GM23338 (cell line): Measurements from ENCODE around the gene GRID2. TPM values are rescaled to one million over a fixed set of nuclear protein-coding genes. Genes with fewer than 3 reads are reported as not detected.

Experiments
- ATAC-seq: fragments of 200-7000 bp; cut with Tn5 transposase; 3 replicates; pipeline ENCODE4 v1.9.1; 2020
- DNase-seq: peaks from one replicate; pipeline ENCODE4 v3.0.0-alpha.2; 2015; ENCODE audit warnings: low spot score
- H2AFZ ChIP-seq: fragments of 200-600 bp; sonication (generic); 2 replicates; pipeline ENCODE4 v1.8.0; 2016; ENCODE audit warnings: antibody characterized with exemption, mild to moderate bottlenecking, moderate library complexity
- H3F3A ChIP-seq: fragments of 200-600 bp; sonication (generic); replicated peaks from 2 replicates; pipeline ENCODE4 v1.8.0; 2017; ENCODE audit warnings: antibody characterized with exemption, mixed run types, low read depth
- H3K27ac ChIP-seq: fragments of 200-600 bp; sonication (generic); 2 replicates; pipeline ENCODE4 v1.6.1; 2016; ENCODE audit warnings: low read depth
- H3K27me3 ChIP-seq: fragments of 200-600 bp; sonication (generic); 2 replicates; pipeline ENCODE4 v1.8.0; 2016; ENCODE audit warnings: mild to moderate bottlenecking, mixed run types, moderate library complexity; ENCODE audit not compliant: insufficient read depth
- H3K36me3 ChIP-seq: fragments of 200-600 bp; sonication (generic); 2 replicates; pipeline ENCODE4 v1.8.0; 2016; ENCODE audit warnings: mild to moderate bottlenecking; ENCODE audit not compliant: insufficient read depth
- H3K4me1 ChIP-seq: fragments of 200-600 bp; sonication (generic); 2 replicates; pipeline ENCODE4 v1.8.0; 2016; ENCODE audit warnings: mild to moderate bottlenecking, moderate library complexity; ENCODE audit not compliant: insufficient read depth
- H3K4me2 ChIP-seq: fragments of 200-600 bp; sonication (generic); 2 replicates; pipeline ENCODE4 v1.7.1; 2017; ENCODE audit warnings: mixed run types
- H3K4me3 ChIP-seq: fragments of 200-600 bp; sonication (generic); 2 replicates; pipeline ENCODE4 v1.6.1; 2016; ENCODE audit warnings: mixed run types
- H3K79me2 ChIP-seq: fragments of 200-600 bp; sonication (generic); replicated peaks from 2 replicates; pipeline ENCODE4 v1.8.0; 2017; ENCODE audit warnings: mild to moderate bottlenecking; ENCODE audit not compliant: insufficient read depth
- H3K9me2 ChIP-seq: fragments of 200-600 bp; sonication (generic); 2 replicates; pipeline ENCODE4 v1.8.0; 2017; ENCODE audit not compliant: insufficient read depth
- H4K20me1 ChIP-seq: fragments of 200-600 bp; sonication (generic); replicated peaks from 2 replicates; pipeline ENCODE4 v1.8.0; 2017; ENCODE audit warnings: mild to moderate bottlenecking; ENCODE audit not compliant: insufficient read depth
- H3K27ac Mint-ChIP-seq: 2 replicates; pipeline ENCODE4 v1.8.0; 2020; ENCODE audit warnings: inconsistent platforms, mild to moderate bottlenecking, moderate library complexity, mixed read lengths
- H3K27me3 Mint-ChIP-seq: 3 replicates; pipeline ENCODE4 v1.8.0; 2022; ENCODE audit warnings: low read depth, mild to moderate bottlenecking, moderate library complexity, mixed read lengths, inconsistent platforms; ENCODE audit not compliant: insufficient read depth, poor library complexity
- H3K36me3 Mint-ChIP-seq: 3 replicates; pipeline ENCODE4 v1.8.0; 2021; ENCODE audit warnings: low read depth, mild to moderate bottlenecking, inconsistent platforms, moderate library complexity, mixed read lengths
- H3K4me1 Mint-ChIP-seq: 3 replicates; pipeline ENCODE4 v1.8.0; 2020; ENCODE audit warnings: mild to moderate bottlenecking, inconsistent platforms, mixed read lengths
- H3K4me3 Mint-ChIP-seq: 3 replicates; pipeline ENCODE4 v1.8.0; 2021; ENCODE audit warnings: moderate library complexity, mild to moderate bottlenecking, inconsistent platforms, mixed read lengths
- H3K9me3 Mint-ChIP-seq: 3 replicates; pipeline ENCODE4 v1.8.0; 2020; ENCODE audit warnings: moderate library complexity, mild to moderate bottlenecking, inconsistent platforms, mixed read lengths
- EZH2 ChIP-seq: fragments of 200-600 bp; sonication (generic); IDR thresholded peaks from one replicate; pipeline ENCODE4 v1.8.0; 2017; ENCODE audit warnings: antibody characterized with exemption, mild to moderate bottlenecking, low read depth; ENCODE audit not compliant: unreplicated experiment
- EZH2phosphoT487 ChIP-seq: fragments of 200-600 bp; sonication (generic); IDR thresholded peaks from one replicate; pipeline ENCODE4 v1.8.1; 2018; ENCODE audit warnings: antibody characterized with exemption; ENCODE audit not compliant: unreplicated experiment
- JUNB ChIP-seq: IDR thresholded peaks from one replicate; pipeline ENCODE4 v1.6.1; 2016; ENCODE audit warnings: antibody characterized with exemption; ENCODE audit not compliant: unreplicated experiment
- NANOG ChIP-seq: IDR thresholded peaks from 2 replicates; pipeline ENCODE4 v1.6.1; 2016; ENCODE audit warnings: antibody characterized with exemption, borderline replicate concordance
- POLR2AphosphoS5 ChIP-seq: IDR thresholded peaks from 2 replicates; pipeline ENCODE4 v1.6.1; 2016; ENCODE audit warnings: antibody characterized with exemption, low read depth
- STAT1 ChIP-seq: IDR thresholded peaks from one replicate; pipeline ENCODE4 v1.6.1; 2016; ENCODE audit warnings: antibody characterized with exemption; ENCODE audit not compliant: unreplicated experiment
- ZNF331 ChIP-seq: fragments of 250-450 bp; sonication (Bioruptor Pico); IDR thresholded peaks from 2 replicates; pipeline ENCODE4 v1.5.0; 2020; ENCODE audit warnings: low read depth, mild to moderate bottlenecking, moderate library complexity
- polyA plus RNA-seq: library from polyadenylated mRNA; unstranded; fragments of >200 nt; fragmentation: Nextera tagmentation; extraction: Ambion mirVana; gene quantifications from 2 replicates; pipeline ENCODE4 v1.2.1, GENCODE V29; 2016
- total RNA-seq: library from RNA; depleted of rRNA; stranded (reverse); fragments of >200 nt; shearing (Covaris generic); gene quantifications from 2 replicates; pipeline ENCODE4 v1.2.3, GENCODE V29; 2014
- TF ChIP-seq, protein P1 (sequence below): IDR thresholded peaks from one replicate; pipeline ENCODE4 v1.6.1; 2018; ENCODE audit warnings: antibody characterized with exemption; ENCODE audit not compliant: unreplicated experiment
- TF ChIP-seq, protein P2 (sequence below), 2 experiments: fragments of 200-600 bp in 1 of 2; sonication (generic) in 1 of 2; conservative IDR thresholded peaks; 2 replicates each; pipeline versions ENCODE4 v1.5.1 to v1.6.1; 2016 to 2017; ENCODE audit warnings: antibody characterized with exemption in 2 of 2, low read depth in 2 of 2, mild to moderate bottlenecking in 2 of 2, moderate library complexity in 1 of 2
- TF ChIP-seq, protein P3 (sequence below): IDR thresholded peaks from 2 replicates; pipeline ENCODE4 v1.6.1; 2016; ENCODE audit warnings: antibody characterized with exemption

GRID2 gene
- total and polyA plus RNA-seq, 2 experiments from 2014 or later = 19.9 to 65.4 TPM

DNA sequence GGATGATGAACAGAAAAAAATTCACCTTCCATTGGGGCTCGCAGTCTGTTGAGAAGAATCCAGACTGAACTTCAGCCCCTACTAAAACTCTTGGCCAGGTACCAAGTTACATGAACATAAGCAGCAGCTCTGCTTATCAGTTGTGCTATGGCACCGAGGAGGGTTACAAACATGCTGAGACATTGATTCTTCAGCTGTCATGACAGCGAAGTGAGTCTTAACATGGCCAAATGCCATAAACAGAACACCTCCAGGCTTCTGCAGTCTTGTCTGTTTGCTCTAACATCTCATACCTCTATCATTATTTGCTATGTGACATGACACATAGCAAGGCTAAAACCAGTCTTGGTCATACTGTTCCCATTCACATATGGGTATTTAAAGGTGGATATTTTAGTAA, 521.5 kb downstream of the GRID2 start:
- Histone ChIP-seq H3K27ac (no peak overlapping the region), H3K36me3 (no peaks in the 10 kb centered on the region), H4K20me1 (no peaks in the 10 kb centered on the region; the same call in 1 of the 2 replicates), H3K9me2 (no peaks in the 10 kb centered on the region), H3K4me2 (no peak overlapping the region), H2AFZ (no peak overlapping the region), H3K27me3 (no peaks in the 10 kb centered on the region), H3F3A (no peaks in the 10 kb centered on the region), H3K4me1 (no peaks in the 10 kb centered on the region), H3K4me3 (no peak overlapping the region), H3K79me2 (no peaks in the 10 kb centered on the region)
- Mint-ChIP-seq H3K36me3 (peaks cover 3% of the 10 kb centered on the region; the same call in 1 of the 3 replicates), H3K27me3 (no peaks in the 10 kb centered on the region), H3K9me3 (no peaks in the 10 kb centered on the region), H3K4me1 (peaks cover 4% of the 10 kb centered on the region; the same call in 1 of the 3 replicates), H3K27ac (no peak overlapping the region), H3K4me3 (no peak overlapping the region)
- ATAC-seq (no peak), DNase-seq (no peak)
- TF ChIP-seq NANOG = no peak
- TF ChIP-seq, protein P1, sequence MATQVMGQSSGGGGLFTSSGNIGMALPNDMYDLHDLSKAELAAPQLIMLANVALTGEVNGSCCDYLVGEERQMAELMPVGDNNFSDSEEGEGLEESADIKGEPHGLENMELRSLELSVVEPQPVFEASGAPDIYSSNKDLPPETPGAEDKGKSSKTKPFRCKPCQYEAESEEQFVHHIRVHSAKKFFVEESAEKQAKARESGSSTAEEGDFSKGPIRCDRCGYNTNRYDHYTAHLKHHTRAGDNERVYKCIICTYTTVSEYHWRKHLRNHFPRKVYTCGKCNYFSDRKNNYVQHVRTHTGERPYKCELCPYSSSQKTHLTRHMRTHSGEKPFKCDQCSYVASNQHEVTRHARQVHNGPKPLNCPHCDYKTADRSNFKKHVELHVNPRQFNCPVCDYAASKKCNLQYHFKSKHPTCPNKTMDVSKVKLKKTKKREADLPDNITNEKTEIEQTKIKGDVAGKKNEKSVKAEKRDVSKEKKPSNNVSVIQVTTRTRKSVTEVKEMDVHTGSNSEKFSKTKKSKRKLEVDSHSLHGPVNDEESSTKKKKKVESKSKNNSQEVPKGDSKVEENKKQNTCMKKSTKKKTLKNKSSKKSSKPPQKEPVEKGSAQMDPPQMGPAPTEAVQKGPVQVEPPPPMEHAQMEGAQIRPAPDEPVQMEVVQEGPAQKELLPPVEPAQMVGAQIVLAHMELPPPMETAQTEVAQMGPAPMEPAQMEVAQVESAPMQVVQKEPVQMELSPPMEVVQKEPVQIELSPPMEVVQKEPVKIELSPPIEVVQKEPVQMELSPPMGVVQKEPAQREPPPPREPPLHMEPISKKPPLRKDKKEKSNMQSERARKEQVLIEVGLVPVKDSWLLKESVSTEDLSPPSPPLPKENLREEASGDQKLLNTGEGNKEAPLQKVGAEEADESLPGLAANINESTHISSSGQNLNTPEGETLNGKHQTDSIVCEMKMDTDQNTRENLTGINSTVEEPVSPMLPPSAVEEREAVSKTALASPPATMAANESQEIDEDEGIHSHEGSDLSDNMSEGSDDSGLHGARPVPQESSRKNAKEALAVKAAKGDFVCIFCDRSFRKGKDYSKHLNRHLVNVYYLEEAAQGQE = no peak
- no peak for TF ChIP-seq JUNB
- TF ChIP-seq EZH2 = no peak
- no peak for TF ChIP-seq EZH2phosphoT487
- no peak for TF ChIP-seq POLR2AphosphoS5
- TF ChIP-seq, protein P2, sequence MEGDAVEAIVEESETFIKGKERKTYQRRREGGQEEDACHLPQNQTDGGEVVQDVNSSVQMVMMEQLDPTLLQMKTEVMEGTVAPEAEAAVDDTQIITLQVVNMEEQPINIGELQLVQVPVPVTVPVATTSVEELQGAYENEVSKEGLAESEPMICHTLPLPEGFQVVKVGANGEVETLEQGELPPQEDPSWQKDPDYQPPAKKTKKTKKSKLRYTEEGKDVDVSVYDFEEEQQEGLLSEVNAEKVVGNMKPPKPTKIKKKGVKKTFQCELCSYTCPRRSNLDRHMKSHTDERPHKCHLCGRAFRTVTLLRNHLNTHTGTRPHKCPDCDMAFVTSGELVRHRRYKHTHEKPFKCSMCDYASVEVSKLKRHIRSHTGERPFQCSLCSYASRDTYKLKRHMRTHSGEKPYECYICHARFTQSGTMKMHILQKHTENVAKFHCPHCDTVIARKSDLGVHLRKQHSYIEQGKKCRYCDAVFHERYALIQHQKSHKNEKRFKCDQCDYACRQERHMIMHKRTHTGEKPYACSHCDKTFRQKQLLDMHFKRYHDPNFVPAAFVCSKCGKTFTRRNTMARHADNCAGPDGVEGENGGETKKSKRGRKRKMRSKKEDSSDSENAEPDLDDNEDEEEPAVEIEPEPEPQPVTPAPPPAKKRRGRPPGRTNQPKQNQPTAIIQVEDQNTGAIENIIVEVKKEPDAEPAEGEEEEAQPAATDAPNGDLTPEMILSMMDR (conservative IDR thresholded peaks at IDR 0.05; ENCODE audit: low read depth in 2 of 2) = no peak

DNA sequence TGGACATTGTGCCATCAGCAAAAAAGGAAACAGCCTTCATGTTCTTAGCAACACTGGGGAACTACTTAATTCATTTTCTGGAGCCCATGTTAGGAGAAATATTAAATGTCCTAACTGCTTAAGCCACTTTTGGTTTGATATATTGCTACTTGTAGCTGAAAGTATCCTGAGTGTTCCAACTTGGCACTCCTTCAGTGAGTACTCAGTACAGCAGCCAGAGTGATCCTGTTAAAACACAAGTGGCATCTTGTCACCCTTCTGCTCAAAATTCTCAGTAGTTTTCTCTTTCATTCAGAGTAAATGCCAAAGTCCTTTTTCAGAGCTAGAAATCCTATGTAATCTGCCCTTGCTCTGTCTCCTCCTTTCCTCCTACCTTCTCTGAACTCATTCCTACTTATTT, 522.0 kb downstream of the GRID2 start:
- H3K9me2 ChIP-seq = no peaks in the 10 kb centered on the region
- Mint-ChIP-seq H3K4me3 (no peak overlapping the region), H3K4me1 (peaks cover 4% of the 10 kb centered on the region; the same call in 1 of the 3 replicates), H3K27ac (no peak overlapping the region), H3K36me3 (peaks cover 3% of the 10 kb centered on the region; the same call in 1 of the 3 replicates), H3K27me3 (no peaks in the 10 kb centered on the region), H3K9me3 (no peaks in the 10 kb centered on the region)
- H3K4me2 ChIP-seq = no peak overlapping the region
- no peak overlapping the region for H3K4me3 ChIP-seq
- no peak overlapping the region for H2AFZ ChIP-seq
- H3K27me3 ChIP-seq = no peaks in the 10 kb centered on the region
- no peaks in the 10 kb centered on the region for H3K79me2 ChIP-seq
- H3K27ac ChIP-seq = no peak overlapping the region
- H3K4me1 ChIP-seq = no peaks in the 10 kb centered on the region
- no peaks in the 10 kb centered on the region; the same call in 1 of the 2 replicates for H4K20me1 ChIP-seq
- H3K36me3 ChIP-seq = no peaks in the 10 kb centered on the region
- DNase-seq (no peak), ATAC-seq (no peak)
- H3F3A ChIP-seq = no peaks in the 10 kb centered on the region
- no peak for TF ChIP-seq ZNF331 (CRISPR knock-in tag)
- TF ChIP-seq EZH2phosphoT487 = no peak
- TF ChIP-seq POLR2AphosphoS5 = no peak
- no peak for TF ChIP-seq STAT1
- TF ChIP-seq, protein P3, sequence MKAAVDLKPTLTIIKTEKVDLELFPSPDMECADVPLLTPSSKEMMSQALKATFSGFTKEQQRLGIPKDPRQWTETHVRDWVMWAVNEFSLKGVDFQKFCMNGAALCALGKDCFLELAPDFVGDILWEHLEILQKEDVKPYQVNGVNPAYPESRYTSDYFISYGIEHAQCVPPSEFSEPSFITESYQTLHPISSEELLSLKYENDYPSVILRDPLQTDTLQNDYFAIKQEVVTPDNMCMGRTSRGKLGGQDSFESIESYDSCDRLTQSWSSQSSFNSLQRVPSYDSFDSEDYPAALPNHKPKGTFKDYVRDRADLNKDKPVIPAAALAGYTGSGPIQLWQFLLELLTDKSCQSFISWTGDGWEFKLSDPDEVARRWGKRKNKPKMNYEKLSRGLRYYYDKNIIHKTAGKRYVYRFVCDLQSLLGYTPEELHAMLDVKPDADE = no peak
- TF ChIP-seq, protein P1 = no peak
- no peak for TF ChIP-seq EZH2
- TF ChIP-seq, protein P2 (conservative IDR thresholded peaks at IDR 0.05; ENCODE audit: low read depth in 2 of 2) = no peak
